NCI-H1048 (cell line): ENCODE data around the gene B3GAT1.

Source experiments
- DNase-seq: peaks from one replicate; lab custom pipeline; 2025; lab: John Stamatoyannopoulos, UW

Gene B3GAT1

GRCh38 chr11:134333946-134334345 is 78.1 kb downstream of the B3GAT1 start:
- DNase-seq: no peak

- no peak for DNase-seq
These were observed 78.7 kb downstream of the B3GAT1 start for GRCh38 chr11:134333312-134333711.

GRCh38 chr11:134332782-134333181 is 79.3 kb downstream of the B3GAT1 start:
- DNase-seq: no peak

GRCh38 chr11:134332189-134332631 is 79.8 kb downstream of the B3GAT1 start:
- no peak for DNase-seq

GRCh38 chr11:134331354-134332188 is 80.5 kb downstream of the B3GAT1 start, which contains the start of gene GLB1L2:
Gene GLB1L2, plus strand, starts transcription at chr11:134331988. Its CDS starts 74 bp downstream, at chr11:134332062.
- peak; percentile 4 for DNase-seq

- no peak for DNase-seq
These were observed 81.3 kb downstream of the B3GAT1 start for GRCh38 chr11:134330611-134331353.
